AG04450 (cell line): Measurements from ENCODE around the gene MAFB. TPM values are rescaled to one million over a fixed set of nuclear protein-coding genes. Genes with fewer than 3 reads are reported as not detected.

ENCODE experiments used
- CTCF ChIA-PET: fragments of 300-600, 350-600 bp; formaldehyde crosslinking; extraction: SDS; loops from one replicate; lab custom pipeline; 2022; ENCODE audit warnings: antibody characterized with exemption, inconsistent platforms; lab: Charles Lee
- POLR2A ChIA-PET: fragments of 350-600 bp; formaldehyde crosslinking; extraction: SDS; loops from one replicate; lab custom pipeline; 2021; ENCODE audit warnings: antibody characterized with exemption, inconsistent platforms; lab: Yijun Ruan, JAX
- DNase-seq: peaks from one replicate; pipeline ENCODE4 v3.0.0-alpha.2; 2011; ENCODE audit warnings: low read depth, low spot score
- H3K27ac ChIP-seq: one replicate; pipeline ENCODE4 v1.5.1; 2012; ENCODE audit warnings: low read depth, low read length, control low read depth
- H3K27me3 ChIP-seq: one replicate; pipeline ENCODE4 v1.6.0; 2012; ENCODE audit warnings: low read length; ENCODE audit not compliant: control insufficient read depth, insufficient read depth
- H3K4me3 ChIP-seq: 2 replicates; pipeline ENCODE4 v1.5.1; 2011; ENCODE audit warnings: mild to moderate bottlenecking, low read depth, low read length, control low read depth
- H3K9me3 ChIP-seq: 2 replicates; pipeline ENCODE4 v1.5.1; 2012; ENCODE audit warnings: low read length; ENCODE audit not compliant: control insufficient read depth, insufficient read depth
- polyA plus RNA-seq: library from polyadenylated mRNA; depleted of rRNA; stranded (reverse); fragments of >200 nt; gene quantifications from 2 replicates; pipeline ENCODE4 v1.2.3, GENCODE V29; 2011
- TF ChIP-seq, protein P1 (sequence below): IDR thresholded peaks from 2 replicates; pipeline ENCODE4 v1.5.1; 2011; ENCODE audit warnings: low read depth, low read length, control low read depth, inconsistent platforms

Gene MAFB
- polyA plus RNA-seq, 1 experiment = 0.10 TPM

DNA sequence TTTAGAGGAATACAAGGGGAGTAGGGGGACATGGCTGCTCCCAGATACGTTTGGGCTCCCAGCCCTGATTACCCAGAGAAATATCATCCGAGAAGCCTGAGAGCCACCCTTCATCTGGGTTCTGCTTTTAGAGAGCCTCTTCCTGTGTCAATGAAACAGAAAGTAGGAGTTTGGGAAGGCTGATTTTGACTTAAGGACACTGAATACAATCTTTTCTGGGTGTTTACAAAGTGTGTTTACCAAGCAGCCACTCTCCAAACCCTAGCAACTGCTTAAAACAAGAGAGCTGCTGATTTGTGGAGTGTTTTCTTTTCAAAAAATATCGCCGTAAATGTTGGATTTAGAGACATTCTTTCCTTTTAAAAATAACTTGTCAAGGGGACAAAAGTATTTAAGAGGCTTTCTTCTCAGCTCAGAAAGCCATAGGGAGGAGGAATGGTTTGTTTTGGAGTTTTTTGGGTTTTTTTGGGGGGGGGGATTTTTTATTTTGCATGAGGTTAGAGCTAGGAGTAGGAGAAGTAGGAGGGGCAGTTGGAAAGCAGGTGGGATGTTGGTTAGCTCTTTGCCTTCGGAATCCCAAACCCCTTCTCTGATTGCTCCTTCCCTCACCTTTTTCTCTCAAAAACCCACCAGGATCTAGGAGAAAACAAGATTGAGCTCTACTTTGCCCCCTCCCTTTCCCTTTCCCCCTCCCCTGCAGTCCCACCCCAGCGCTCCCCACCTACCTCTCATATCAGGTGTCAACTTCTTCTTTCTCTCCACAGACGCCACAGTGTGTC, 12.4 kb downstream of the MAFB start:
- ChIA-PET CTCF (interaction anchor here (2.3 kb wide), 1 partner anchor 13 kb away, joined by 8 read pairs; the partner anchor contains the start of gene MAFB), POLR2A (interaction anchor here (1.4 kb wide), 1 partner anchor 13 kb away, joined by 5 read pairs; the partner anchor contains the start of gene MAFB)
- H3K27me3 ChIP-seq = peaks cover 18% of the 10 kb centered on the region
- TF ChIP-seq, protein P1, sequence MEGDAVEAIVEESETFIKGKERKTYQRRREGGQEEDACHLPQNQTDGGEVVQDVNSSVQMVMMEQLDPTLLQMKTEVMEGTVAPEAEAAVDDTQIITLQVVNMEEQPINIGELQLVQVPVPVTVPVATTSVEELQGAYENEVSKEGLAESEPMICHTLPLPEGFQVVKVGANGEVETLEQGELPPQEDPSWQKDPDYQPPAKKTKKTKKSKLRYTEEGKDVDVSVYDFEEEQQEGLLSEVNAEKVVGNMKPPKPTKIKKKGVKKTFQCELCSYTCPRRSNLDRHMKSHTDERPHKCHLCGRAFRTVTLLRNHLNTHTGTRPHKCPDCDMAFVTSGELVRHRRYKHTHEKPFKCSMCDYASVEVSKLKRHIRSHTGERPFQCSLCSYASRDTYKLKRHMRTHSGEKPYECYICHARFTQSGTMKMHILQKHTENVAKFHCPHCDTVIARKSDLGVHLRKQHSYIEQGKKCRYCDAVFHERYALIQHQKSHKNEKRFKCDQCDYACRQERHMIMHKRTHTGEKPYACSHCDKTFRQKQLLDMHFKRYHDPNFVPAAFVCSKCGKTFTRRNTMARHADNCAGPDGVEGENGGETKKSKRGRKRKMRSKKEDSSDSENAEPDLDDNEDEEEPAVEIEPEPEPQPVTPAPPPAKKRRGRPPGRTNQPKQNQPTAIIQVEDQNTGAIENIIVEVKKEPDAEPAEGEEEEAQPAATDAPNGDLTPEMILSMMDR = no peak
- H3K27ac ChIP-seq = no peak overlapping the region
- DNase-seq = no peak
- H3K4me3 ChIP-seq = no peak overlapping the region
- H3K9me3 ChIP-seq = no peaks in the 10 kb centered on the region

DNA sequence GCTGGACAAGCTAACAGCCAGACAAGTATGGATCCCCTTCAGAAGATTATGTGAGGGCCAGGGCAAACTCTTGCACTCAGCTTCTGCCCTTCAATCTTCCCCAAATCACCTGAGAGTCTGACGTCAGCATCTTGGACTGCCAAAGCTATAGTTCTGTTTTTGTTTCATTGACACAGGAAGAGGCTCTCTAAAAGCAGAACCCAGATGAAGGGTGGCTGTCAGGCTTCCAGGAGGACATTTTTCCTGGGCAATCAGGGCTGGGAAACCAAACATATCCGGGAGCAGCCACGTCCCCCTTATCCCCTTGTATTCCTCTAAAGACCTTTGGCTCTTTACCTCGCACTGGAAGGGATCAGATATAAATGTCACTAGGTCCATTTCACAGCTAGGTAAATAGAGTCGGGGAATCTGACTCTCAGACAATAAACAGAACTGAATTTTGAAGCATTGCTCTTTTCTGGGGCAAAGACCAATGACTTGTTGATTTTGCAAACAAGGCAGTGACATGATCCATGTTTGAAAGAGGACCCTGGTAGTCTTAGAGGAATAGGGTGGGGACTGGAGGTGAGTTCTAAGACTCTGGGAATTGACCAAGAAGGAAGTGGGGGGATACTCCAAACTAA, 13.3 kb downstream of the MAFB start:
- Histone ChIP-seq H3K4me3 (no peak overlapping the region), H3K27ac (no peak overlapping the region), H3K27me3 (peaks cover 16% of the 10 kb centered on the region), H3K9me3 (no peaks in the 10 kb centered on the region)
- ChIA-PET POLR2A (interaction anchor here (1.4 kb wide), 1 partner anchor 14 kb away, joined by 5 read pairs; the partner anchor contains the start of gene MAFB), CTCF (no interaction called here)
- DNase-seq = no peak
- TF ChIP-seq, protein P1 = no peak

DNA sequence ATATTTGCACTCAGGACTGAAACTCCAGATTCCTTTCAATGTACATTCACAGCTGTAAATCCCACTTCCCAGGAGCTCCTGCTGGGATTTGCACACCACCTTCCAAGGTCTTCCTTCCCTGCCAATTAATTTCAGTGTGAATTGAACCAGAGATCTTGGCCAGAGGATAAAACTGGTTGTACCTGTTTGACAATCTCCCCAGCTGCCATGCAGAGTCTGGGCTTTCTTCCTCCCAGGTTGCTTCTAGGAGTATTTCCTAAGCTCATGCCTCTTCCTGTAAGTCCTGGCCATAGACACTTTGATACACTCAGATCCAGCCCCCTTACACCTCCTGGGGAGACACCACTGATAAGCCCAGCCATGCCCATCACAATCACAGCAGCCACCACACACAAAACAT, 15.6 kb downstream of the MAFB start:
- no peak for DNase-seq
- Histone ChIP-seq H3K4me3 (no peak overlapping the region), H3K27me3 (peaks cover 6% of the 10 kb centered on the region), H3K27ac (no peak overlapping the region), H3K9me3 (no peaks in the 10 kb centered on the region)
- ChIA-PET CTCF (no interaction called here), POLR2A (no interaction called here)
- TF ChIP-seq, protein P1 = no peak

DNA sequence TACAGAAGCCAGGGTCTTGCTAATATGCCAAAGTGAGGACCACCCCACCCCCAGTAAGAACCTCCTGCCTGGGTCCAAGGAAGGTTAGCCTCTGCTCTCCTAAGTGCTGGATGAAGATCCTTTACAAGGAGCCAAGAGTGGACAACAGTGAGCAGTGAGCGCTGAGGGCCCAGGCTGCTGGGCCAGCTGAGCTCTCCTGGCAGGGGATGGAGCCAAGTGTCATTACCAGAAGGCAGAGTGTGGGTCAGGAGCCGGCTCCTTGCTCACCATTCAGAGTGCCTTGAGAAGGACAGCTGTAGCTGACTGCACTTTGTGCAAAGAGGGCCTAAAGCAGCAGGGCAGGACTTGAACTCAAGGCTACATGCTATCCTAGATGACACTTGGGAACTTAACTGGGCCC, 16.9 kb downstream of the MAFB start:
- DNase-seq = no peak
- peaks cover 2% of the 10 kb centered on the region for H3K27me3 ChIP-seq
- H3K4me3 ChIP-seq = no peak overlapping the region
- no peaks in the 10 kb centered on the region for H3K9me3 ChIP-seq
- ChIA-PET POLR2A (no interaction called here), CTCF (no interaction called here)
- H3K27ac ChIP-seq = no peak overlapping the region
- TF ChIP-seq, protein P1 = no peak

- no peak overlapping the region for H3K27ac ChIP-seq
- H3K27me3 ChIP-seq = peaks cover 5% of the 10 kb centered on the region
- H3K4me3 ChIP-seq = no peak overlapping the region
- TF ChIP-seq, protein P1 = no peak
- no peak for DNase-seq
- ChIA-PET CTCF (no interaction called here), POLR2A (no interaction called here)
- H3K9me3 ChIP-seq = no peaks in the 10 kb centered on the region
Observed at GRCh38 chr20:40670253-40670652, 18.8 kb downstream of the MAFB start.
